ENCODE measurements around the gene CD68.

DNA sequence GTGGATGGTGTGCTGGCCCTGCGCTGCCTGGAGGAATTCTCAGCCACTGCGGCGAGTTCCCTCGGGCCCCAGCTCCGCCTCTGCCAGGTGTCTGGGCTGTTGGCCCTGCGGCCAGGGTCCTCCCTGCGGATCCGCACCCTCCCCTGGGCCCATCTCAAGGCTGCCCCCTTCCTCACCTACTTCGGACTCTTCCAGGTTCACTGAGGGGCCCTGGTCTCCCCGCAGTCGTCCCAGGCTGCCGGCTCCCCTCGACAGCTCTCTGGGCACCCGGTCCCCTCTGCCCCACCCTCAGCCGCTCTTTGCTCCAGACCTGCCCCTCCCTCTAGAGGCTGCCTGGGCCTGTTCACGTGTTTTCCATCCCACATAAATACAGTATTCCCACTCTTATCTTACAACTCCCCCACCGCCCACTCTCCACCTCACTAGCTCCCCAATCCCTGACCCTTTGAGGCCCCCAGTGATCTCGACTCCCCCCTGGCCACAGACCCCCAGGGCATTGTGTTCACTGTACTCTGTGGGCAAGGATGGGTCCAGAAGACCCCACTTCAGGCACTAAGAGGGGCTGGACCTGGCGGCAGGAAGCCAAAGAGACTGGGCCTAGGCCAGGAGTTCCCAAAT lies 22.2 kb upstream of the CD68 start:
- no peak for TF ChIP-seq POLR2A (IDR thresholded peaks at IDR 0.05)
- TF ChIP-seq, protein P1, sequence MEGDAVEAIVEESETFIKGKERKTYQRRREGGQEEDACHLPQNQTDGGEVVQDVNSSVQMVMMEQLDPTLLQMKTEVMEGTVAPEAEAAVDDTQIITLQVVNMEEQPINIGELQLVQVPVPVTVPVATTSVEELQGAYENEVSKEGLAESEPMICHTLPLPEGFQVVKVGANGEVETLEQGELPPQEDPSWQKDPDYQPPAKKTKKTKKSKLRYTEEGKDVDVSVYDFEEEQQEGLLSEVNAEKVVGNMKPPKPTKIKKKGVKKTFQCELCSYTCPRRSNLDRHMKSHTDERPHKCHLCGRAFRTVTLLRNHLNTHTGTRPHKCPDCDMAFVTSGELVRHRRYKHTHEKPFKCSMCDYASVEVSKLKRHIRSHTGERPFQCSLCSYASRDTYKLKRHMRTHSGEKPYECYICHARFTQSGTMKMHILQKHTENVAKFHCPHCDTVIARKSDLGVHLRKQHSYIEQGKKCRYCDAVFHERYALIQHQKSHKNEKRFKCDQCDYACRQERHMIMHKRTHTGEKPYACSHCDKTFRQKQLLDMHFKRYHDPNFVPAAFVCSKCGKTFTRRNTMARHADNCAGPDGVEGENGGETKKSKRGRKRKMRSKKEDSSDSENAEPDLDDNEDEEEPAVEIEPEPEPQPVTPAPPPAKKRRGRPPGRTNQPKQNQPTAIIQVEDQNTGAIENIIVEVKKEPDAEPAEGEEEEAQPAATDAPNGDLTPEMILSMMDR (IDR thresholded peaks at IDR 0.05), result no peak
